Testis (tissue), 3 donors: ENCODE results near the gene DUSP8. TPM values are rescaled to one million over a fixed set of nuclear protein-coding genes. Genes with fewer than 3 reads are reported as not detected.
A peak's percentile ranks its signal among the peaks of the same experiment; 100 is the strongest.

Experiments used
- DNase-seq: peaks from one replicate; pipeline ENCODE4 v3.0.0-alpha.2; 2019
- H3K27ac ChIP-seq, 2 donors: fragments of 200-600 bp; sonication (generic); one replicate each; pipeline ENCODE4 v1.5.1; 2019
- H3K27me3 ChIP-seq: fragments of 200-600 bp; sonication (generic); one replicate; pipeline ENCODE4 v1.5.1; 2019
- H3K36me3 ChIP-seq: fragments of 200-600 bp; sonication (generic); one replicate; pipeline ENCODE4 v1.5.1; 2017; ENCODE audit warnings: low read depth; ENCODE audit errors: missing control alignments
- H3K4me1 ChIP-seq: fragments of 200-600 bp; sonication (generic); one replicate; pipeline ENCODE4 v1.5.1; 2019
- H3K4me3 ChIP-seq, 2 donors: fragments of 200-600 bp; sonication (generic); one replicate each; pipeline ENCODE4 v1.5.1; 2017 to 2019
- H3K9me3 ChIP-seq: fragments of 200-600 bp; sonication (generic); one replicate; pipeline ENCODE4 v1.5.1; 2017
- POLR2A ChIP-seq: fragments of 450-650 bp; IDR thresholded peaks from one replicate; pipeline ENCODE4 v1.6.1; 2017; ENCODE audit warnings: antibody characterized with exemption, mild to moderate bottlenecking, moderate library complexity
- WGBS, 2 donors: methylation state at CpG; one replicate each; pipeline ENCODE4 v1.1.5; 2018; 5-methylcytosine and 5-hydroxymethylcytosine counted together
- intact Hi-C: fragments of 100-400 bp; cut with DNase I; formaldehyde crosslinking; loops from one replicate; pipeline ENCODE4 v1.15.1; 2023; ENCODE audit warnings: low total_unique reads
- polyA plus RNA-seq: library from polyadenylated mRNA; stranded (reverse); fragments of 350-450 nt; fragmentation: Illumina TruSeq; extraction: RNeasy Lipid Tissue Mini Kit (QIAGEN cat#74804); gene quantifications from one replicate; pipeline ENCODE4 v1.2.3, GENCODE V29; 2014; ENCODE audit warnings: low read depth, low replicate concordance; ENCODE audit not compliant: insufficient read depth
- total RNA-seq, 2 donors: library from RNA; depleted of rRNA; stranded (reverse); fragments of >200 nt; gene quantifications; one replicate each; pipeline ENCODE4 v1.2.3, GENCODE V29; 2016
- TF ChIP-seq, protein P1 (sequence below), 3 experiments: fragments of 450-650 bp in 2 of 3; fragments of 200-600 bp in 1 of 3; sonication (generic) in 1 of 3; IDR thresholded peaks; one replicate each; pipeline ENCODE4 v1.5.1; 2016 to 2019; ENCODE audit warnings: antibody characterized with exemption in 3 of 3, mild to moderate bottlenecking in 2 of 3, moderate library complexity in 1 of 3

The DUSP8 gene
- total and polyA plus RNA-seq, 3 donors from 2014 or later: 7.0 to 14.4 (median 8.5) TPM

DNA sequence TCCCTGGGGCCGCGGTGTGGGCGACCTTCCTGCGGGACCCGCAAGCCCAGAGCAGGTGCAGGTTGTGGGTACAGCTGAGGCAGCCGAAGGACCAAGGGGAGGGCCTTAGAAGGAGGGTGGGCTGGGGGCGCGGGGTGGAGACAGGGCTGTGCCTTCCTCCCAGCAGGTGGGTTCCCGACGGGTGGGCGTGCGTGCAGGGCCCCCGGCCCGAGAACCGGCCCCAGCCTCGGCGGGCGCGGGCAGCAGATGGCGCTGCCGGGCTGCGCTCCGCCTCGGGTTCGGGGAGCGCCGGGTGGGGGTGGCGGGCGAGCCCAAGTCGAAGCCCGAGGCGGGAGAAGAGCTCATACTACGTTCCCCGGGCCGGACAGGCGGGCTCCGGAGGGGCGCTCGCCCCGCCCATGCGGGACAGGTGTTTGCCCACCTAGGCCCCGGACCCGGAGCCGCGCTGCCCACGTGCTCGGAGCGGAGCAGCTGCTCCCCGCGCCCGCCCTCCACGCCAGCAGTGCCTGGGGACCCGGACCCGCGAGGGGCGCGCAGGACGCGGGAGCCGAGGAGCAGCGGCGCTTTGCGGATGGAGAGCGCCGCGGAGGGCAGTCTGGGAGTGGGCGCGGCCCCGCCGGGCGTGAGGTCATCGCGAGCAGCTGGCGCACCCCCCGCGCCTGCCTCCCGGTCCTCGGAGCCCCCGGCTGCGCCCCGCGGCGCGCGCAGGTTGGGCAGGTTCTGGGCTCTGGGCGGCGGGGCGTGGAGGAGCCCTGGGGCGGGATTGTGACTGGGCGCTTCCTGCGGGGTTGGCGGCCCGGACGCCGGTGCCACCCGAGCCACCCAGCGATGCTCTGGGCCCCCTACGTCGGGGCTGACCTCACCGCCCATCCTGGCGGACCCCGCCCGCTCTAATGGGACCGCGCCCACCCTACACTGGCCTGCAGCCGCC, 25.3 kb downstream of the DUSP8 start:
- H3K36me3 ChIP-seq: no peaks in the 10 kb centered on the region
- no peaks in the 10 kb centered on the region for H3K27me3 ChIP-seq
- H3K27ac ChIP-seq: no peak overlapping the region
- H3K4me3 ChIP-seq: peak overlapping the region; percentile 20 to 38
- 0 to 1% methylated on average over 47 to 50 of the region's 106 CpGs for WGBS, 2 donors
- intact Hi-C loops: no loop called here
- peak; percentile 45 for DNase-seq
- no peaks in the 10 kb centered on the region for H3K9me3 ChIP-seq
- H3K4me1 ChIP-seq: peaks cover 13% of the 10 kb centered on the region
- TF ChIP-seq, protein P1, sequence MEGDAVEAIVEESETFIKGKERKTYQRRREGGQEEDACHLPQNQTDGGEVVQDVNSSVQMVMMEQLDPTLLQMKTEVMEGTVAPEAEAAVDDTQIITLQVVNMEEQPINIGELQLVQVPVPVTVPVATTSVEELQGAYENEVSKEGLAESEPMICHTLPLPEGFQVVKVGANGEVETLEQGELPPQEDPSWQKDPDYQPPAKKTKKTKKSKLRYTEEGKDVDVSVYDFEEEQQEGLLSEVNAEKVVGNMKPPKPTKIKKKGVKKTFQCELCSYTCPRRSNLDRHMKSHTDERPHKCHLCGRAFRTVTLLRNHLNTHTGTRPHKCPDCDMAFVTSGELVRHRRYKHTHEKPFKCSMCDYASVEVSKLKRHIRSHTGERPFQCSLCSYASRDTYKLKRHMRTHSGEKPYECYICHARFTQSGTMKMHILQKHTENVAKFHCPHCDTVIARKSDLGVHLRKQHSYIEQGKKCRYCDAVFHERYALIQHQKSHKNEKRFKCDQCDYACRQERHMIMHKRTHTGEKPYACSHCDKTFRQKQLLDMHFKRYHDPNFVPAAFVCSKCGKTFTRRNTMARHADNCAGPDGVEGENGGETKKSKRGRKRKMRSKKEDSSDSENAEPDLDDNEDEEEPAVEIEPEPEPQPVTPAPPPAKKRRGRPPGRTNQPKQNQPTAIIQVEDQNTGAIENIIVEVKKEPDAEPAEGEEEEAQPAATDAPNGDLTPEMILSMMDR (IDR thresholded peaks at IDR 0.05): peak; percentile 58 to 75 (median 59)
- no peak for TF ChIP-seq POLR2A

GRCh38 chr11:1546077-1546535, 26.0 kb downstream of the DUSP8 start:
- H3K27me3 ChIP-seq: no peaks in the 10 kb centered on the region
- no peaks in the 10 kb centered on the region for H3K9me3 ChIP-seq
- no peak for DNase-seq
- H3K27ac ChIP-seq: no peak overlapping the region
- H3K4me1 ChIP-seq: peaks cover 13% of the 10 kb centered on the region
- H3K4me3 ChIP-seq: no peak overlapping the region
- H3K36me3 ChIP-seq: no peaks in the 10 kb centered on the region
- TF ChIP-seq POLR2A: no peak
- 10 to 18% methylated on average over 10 to 18 of the region's 18 CpGs for WGBS, 2 donors
- intact Hi-C loops: no loop called here

- intact Hi-C loops: no loop called here
- WGBS, 2 donors: 77 to 82% methylated on average over 5 of the region's 5 CpGs
These were observed 26.6 kb downstream of the DUSP8 start for GRCh38 chr11:1545432-1545831.

DNA sequence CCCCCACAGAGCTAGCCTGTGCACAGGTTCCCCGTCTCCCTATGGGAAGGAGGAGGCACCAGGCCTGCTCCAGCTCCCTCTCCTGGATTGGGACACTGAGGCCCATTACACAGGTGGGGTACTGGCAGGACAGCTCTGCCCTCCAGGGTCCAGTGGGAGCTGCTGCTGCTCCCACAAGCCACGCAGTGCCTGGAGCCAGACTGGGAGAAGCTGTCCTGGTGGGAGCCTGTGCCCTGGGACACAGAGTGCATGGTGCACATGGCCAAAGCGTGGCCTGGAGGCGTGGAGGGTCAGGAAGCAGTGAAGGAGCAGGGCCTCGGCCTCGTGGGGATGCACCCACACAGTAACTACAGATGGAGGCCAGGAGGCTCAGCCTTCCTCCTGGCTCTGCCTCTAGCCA, 27.5 kb downstream of the DUSP8 start:
- H3K4me3 ChIP-seq: no peak overlapping the region
- 79 to 88% methylated on average over 5 to 6 of the region's 6 CpGs for WGBS, 2 donors
- no peak for TF ChIP-seq POLR2A
- TF ChIP-seq, protein P1 (IDR thresholded peaks at IDR 0.05): no peak
- peaks cover 13% of the 10 kb centered on the region for H3K4me1 ChIP-seq
- no peak overlapping the region for H3K27ac ChIP-seq
- H3K36me3 ChIP-seq: no peaks in the 10 kb centered on the region
- no peak for DNase-seq
- intact Hi-C loops: no loop called here
- H3K9me3 ChIP-seq: no peaks in the 10 kb centered on the region
- H3K27me3 ChIP-seq: no peaks in the 10 kb centered on the region

More at GRCh38 chr11:1545432-1545831, 26.6 kb downstream of the DUSP8 start:
- no peak for DNase-seq
- H3K4me3 ChIP-seq: no peak overlapping the region
- TF ChIP-seq, protein P1 (IDR thresholded peaks at IDR 0.05): no peak
- no peak for TF ChIP-seq POLR2A
- H3K36me3 ChIP-seq: no peaks in the 10 kb centered on the region
- H3K27ac ChIP-seq: no peak overlapping the region
- no peaks in the 10 kb centered on the region for H3K9me3 ChIP-seq
- H3K4me1 ChIP-seq: peaks cover 13% of the 10 kb centered on the region
- no peaks in the 10 kb centered on the region for H3K27me3 ChIP-seq

DNA sequence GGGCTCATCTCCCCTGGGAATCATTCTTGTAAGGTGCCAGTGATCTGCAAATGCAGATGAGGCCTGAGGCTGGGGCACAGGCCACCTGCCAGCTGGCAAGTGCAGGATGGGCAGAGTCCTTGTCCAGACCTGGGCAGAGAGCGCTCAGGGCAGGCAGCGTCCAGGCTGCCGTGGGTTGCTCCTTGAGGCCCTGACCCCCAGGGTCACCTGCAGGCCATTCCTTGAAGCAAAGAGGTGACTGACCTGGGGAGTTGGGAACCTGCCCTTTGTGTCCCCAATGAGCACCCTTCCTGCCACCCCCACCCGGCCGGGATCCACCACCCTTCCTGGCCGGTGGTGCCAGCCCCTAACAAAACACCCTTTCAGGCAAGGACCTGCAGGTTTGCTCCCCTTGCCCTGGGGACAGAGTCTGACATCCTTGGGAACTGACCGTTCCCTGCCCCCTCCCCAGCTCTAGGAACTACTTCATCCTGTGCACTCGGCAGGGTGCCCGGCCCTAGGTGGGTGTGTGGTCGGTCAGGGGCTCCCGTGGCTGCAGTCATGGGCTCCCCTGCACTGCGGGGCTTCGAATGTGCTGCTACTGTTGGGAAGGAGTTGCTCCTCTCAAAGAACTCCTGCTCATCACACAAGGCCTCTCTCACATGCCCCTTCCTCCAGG, 28.3 kb downstream of the DUSP8 start:
- WGBS, 2 donors: 75 to 80% methylated on average over 1 to 13 of the region's 13 CpGs
- Histone ChIP-seq H3K36me3 (no peaks in the 10 kb centered on the region), H3K27me3 (no peaks in the 10 kb centered on the region), H3K4me3 (no peak overlapping the region), H3K9me3 (no peaks in the 10 kb centered on the region), H3K4me1 (peaks cover 12% of the 10 kb centered on the region), H3K27ac (no peak overlapping the region)
- TF ChIP-seq, protein P1 (IDR thresholded peaks at IDR 0.05): no peak
- TF ChIP-seq POLR2A: no peak
- intact Hi-C loops: no loop called here
- DNase-seq: no peak
